Glutamatergic neuron (in vitro differentiated cells): ENCODE results near the gene SMIM20. TPM values are rescaled to one million over a fixed set of nuclear protein-coding genes. Genes with fewer than 3 reads are reported as not detected.
A peak's percentile ranks its signal among the peaks of the same experiment; 100 is the strongest.

Experiments
- DNase-seq: peaks from one replicate; pipeline ENCODE4 v3.0.0; 2022
- H3K27ac Mint-ChIP-seq: one replicate; pipeline ENCODE4 v1.8.0; 2020; ENCODE audit warnings: mild to moderate bottlenecking, mixed read lengths, inconsistent platforms; ENCODE audit not compliant: unreplicated experiment
- H3K27me3 Mint-ChIP-seq: one replicate; pipeline ENCODE4 v1.8.0; 2020; ENCODE audit warnings: mild to moderate bottlenecking, moderate library complexity, mixed read lengths, inconsistent platforms; ENCODE audit not compliant: unreplicated experiment
- H3K36me3 Mint-ChIP-seq: one replicate; pipeline ENCODE4 v1.8.0; 2020; ENCODE audit warnings: mild to moderate bottlenecking, mixed read lengths, inconsistent platforms; ENCODE audit not compliant: unreplicated experiment
- H3K4me1 Mint-ChIP-seq: one replicate; pipeline ENCODE4 v1.8.0; 2020; ENCODE audit warnings: mild to moderate bottlenecking, low read depth, mixed read lengths, inconsistent platforms; ENCODE audit not compliant: unreplicated experiment
- H3K4me3 Mint-ChIP-seq: one replicate; pipeline ENCODE4 v1.8.0; 2020; ENCODE audit warnings: mild to moderate bottlenecking, mixed read lengths, inconsistent platforms; ENCODE audit not compliant: unreplicated experiment
- H3K9me3 Mint-ChIP-seq: one replicate; pipeline ENCODE4 v1.8.0; 2020; ENCODE audit warnings: mild to moderate bottlenecking, moderate library complexity, mixed read lengths, inconsistent platforms; ENCODE audit not compliant: unreplicated experiment
- total RNA-seq: library from RNA; stranded (reverse); fragmentation: NEBNext Ultra II Directional; extraction: Animal tissue kit (Norgen Biotek cat#: 25700); gene quantifications from one replicate; pipeline ENCODE4 v1.2.1, GENCODE V29; 2021; ENCODE audit not compliant: unreplicated experiment
- TF ChIP-seq, protein P1 (sequence below): fragments of 200-600 bp; sonication (generic); IDR thresholded peaks from one replicate; pipeline ENCODE4 v1.5.0; 2021; ENCODE audit not compliant: partially characterized antibody, unreplicated experiment

SMIM20 gene
- total RNA-seq, 1 donor from 2014 or later = 19.6 TPM

DNA sequence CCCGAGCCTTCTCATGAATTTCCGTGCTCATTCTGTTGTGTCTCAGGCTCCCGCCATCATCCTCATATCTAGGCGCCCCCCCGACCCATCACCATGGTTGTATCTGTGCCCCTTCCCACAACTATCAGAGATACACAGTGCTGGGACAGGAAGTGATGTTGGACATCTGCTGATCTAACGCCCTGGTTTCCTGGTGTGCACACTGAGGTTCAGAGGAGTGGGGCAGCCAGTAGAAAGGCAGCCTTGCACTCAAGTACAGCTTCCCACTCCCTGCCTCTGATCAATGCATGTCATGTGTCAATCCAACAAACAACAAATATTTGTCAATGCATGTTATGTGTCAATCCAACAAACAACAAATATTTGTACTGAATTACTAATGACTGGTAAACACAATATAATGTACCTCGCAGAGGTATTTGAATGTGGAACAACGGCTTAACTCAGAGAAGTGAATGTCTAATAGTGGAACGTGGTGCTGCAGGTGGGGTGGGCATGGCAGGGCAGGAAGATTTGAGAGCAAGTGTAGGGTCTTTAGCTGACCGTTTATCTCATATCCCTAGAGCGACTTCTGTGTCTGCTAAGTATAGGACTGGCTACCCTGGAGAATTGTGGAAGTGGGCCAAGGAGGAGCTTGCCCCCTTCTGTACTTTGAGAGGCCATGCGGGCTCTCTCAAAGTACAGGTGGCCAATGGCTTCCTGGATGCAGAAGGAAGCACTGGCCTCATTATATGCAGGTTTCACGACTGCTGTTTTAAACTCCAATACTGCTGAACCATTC lies 41.0 kb upstream of the SMIM20 start:
- H3K27ac Mint-ChIP-seq = peak overlapping the region; percentile 39
- H3K4me1 Mint-ChIP-seq = peaks cover 19% of the 10 kb centered on the region
- TF ChIP-seq, protein P1, sequence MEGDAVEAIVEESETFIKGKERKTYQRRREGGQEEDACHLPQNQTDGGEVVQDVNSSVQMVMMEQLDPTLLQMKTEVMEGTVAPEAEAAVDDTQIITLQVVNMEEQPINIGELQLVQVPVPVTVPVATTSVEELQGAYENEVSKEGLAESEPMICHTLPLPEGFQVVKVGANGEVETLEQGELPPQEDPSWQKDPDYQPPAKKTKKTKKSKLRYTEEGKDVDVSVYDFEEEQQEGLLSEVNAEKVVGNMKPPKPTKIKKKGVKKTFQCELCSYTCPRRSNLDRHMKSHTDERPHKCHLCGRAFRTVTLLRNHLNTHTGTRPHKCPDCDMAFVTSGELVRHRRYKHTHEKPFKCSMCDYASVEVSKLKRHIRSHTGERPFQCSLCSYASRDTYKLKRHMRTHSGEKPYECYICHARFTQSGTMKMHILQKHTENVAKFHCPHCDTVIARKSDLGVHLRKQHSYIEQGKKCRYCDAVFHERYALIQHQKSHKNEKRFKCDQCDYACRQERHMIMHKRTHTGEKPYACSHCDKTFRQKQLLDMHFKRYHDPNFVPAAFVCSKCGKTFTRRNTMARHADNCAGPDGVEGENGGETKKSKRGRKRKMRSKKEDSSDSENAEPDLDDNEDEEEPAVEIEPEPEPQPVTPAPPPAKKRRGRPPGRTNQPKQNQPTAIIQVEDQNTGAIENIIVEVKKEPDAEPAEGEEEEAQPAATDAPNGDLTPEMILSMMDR = no peak
- H3K9me3 Mint-ChIP-seq = peaks cover 2% of the 10 kb centered on the region
- DNase-seq = no peak
- H3K36me3 Mint-ChIP-seq = no peaks in the 10 kb centered on the region
- no peak overlapping the region for H3K4me3 Mint-ChIP-seq
- H3K27me3 Mint-ChIP-seq = peaks cover 5% of the 10 kb centered on the region

DNA sequence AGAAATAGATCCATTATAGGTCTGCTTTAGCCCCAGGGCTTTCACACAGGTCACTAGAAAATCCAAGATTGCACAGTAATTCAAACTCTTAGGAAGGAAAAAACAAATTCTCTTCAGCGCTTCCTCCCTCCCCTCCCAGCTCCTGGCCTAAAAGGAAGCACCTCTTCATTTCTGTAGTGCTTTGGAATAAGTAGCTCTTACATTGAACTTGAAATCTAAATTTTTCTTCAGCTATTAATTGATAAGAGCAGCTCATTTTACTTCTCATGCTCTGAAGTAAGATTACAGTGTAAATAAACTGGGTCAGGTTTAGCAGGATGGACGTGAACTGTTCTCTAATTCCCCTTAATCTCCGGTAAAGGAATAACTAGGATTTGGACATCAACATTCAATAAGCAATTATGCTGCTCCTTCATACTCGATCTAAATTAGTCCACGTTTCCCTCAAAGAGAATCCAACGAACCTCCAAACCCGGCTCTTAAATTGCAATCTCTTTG lies 40.3 kb upstream of the SMIM20 start:
- Mint-ChIP-seq H3K27me3 (peaks cover 5% of the 10 kb centered on the region), H3K36me3 (no peaks in the 10 kb centered on the region), H3K4me3 (no peak overlapping the region), H3K27ac (no peak overlapping the region), H3K9me3 (peaks cover 2% of the 10 kb centered on the region), H3K4me1 (peaks cover 21% of the 10 kb centered on the region)
- TF ChIP-seq, protein P1 = no peak
- DNase-seq = no peak

DNA sequence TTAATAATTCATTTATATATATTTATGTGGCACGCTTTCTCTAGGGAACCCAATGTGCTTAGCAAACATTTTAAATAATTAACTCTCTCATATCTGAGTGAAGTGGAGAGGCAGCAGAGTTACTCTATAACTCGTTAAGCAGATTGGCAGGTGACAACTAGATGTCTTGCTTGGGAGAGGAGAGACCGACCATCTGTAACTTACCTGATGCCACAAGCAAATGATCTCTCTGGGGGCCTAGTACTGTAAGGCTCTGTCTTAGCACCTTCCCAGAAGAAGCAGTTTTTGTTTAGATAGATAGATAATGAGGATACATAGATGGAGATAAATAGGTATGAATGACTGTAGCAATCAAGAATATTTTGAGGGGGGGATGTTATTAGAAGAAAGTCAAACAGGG lies 39.4 kb upstream of the SMIM20 start:
- DNase-seq = no peak
- H3K9me3 Mint-ChIP-seq = peaks cover 2% of the 10 kb centered on the region
- H3K27ac Mint-ChIP-seq = no peak overlapping the region
- TF ChIP-seq, protein P1 = no peak
- no peaks in the 10 kb centered on the region for H3K36me3 Mint-ChIP-seq
- peak overlapping the region; percentile 3 for H3K4me3 Mint-ChIP-seq
- H3K27me3 Mint-ChIP-seq = peaks cover 5% of the 10 kb centered on the region
- peaks cover 23% of the 10 kb centered on the region for H3K4me1 Mint-ChIP-seq

DNA sequence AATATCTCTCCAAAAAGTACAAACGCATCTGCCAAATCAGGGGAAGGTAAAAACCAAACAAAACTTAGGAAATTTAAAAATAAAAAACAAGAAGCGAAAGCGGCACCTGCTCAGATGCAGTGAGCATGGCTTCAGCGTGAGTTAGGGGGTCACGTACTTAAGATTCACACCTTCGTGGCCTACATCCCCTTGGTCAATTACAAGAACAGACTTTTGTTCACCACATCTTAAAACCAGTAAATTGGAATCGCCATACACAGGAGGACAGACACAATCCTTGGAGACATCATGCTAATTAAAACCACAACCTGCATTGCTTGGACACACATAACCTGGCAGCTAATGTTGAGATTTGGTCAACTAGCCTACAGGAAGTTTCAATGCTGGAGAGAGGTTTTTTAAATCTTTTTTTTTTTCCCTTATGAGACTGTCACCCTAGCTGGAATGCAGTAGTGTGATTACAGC lies 38.7 kb upstream of the SMIM20 start:
- H3K27ac Mint-ChIP-seq = no peak overlapping the region
- peaks cover 2% of the 10 kb centered on the region for H3K9me3 Mint-ChIP-seq
- TF ChIP-seq, protein P1 = no peak
- H3K4me3 Mint-ChIP-seq = no peak overlapping the region
- H3K27me3 Mint-ChIP-seq = peaks cover 5% of the 10 kb centered on the region
- no peak for DNase-seq
- no peaks in the 10 kb centered on the region for H3K36me3 Mint-ChIP-seq
- peaks cover 23% of the 10 kb centered on the region for H3K4me1 Mint-ChIP-seq

DNA sequence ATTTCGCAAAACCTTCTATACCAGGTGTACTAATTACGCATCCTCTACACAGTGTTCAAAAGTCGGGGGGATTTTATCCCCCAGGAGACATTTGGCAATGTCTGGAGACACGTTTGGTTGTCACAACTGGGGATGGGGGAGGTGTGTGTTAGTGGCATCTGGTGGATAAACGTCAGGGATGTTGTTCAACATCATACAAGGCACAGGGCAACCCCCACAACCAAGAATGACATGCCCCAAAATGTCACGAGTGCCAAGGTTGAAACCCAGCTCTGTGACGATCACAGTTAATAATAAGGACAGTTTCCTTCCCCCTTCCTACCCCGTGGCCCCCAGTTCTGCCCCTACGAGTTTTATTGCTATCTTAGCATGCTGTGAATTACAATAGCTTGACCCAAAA lies 35.3 kb upstream of the SMIM20 start:
- H3K9me3 Mint-ChIP-seq = peaks cover 2% of the 10 kb centered on the region
- H3K27ac Mint-ChIP-seq = no peak overlapping the region
- H3K4me3 Mint-ChIP-seq = no peak overlapping the region
- no peak for DNase-seq
- TF ChIP-seq, protein P1 = no peak
- H3K36me3 Mint-ChIP-seq = no peaks in the 10 kb centered on the region
- H3K27me3 Mint-ChIP-seq = peaks cover 2% of the 10 kb centered on the region
- peaks cover 16% of the 10 kb centered on the region for H3K4me1 Mint-ChIP-seq
